Dendritic cell treated with granulocyte-macrophage colony-stimulating factor and Interleukin-4, amounts not matched to agents 40 ng/mL and 50 ng/mL, for 4 days (primary cell): Measurements from ENCODE around the gene NEMF.
"Not testable (repeated sequence)": the region's sequence is repeated elsewhere in the genome, so short reads cannot be mapped to it uniquely, and the experiment has no call there.

Source experiments
- H3K27ac Mint-ChIP-seq: one replicate; pipeline ENCODE4 v1.8.0; 2022; ENCODE audit warnings: mild to moderate bottlenecking, mixed read lengths
- H3K27me3 Mint-ChIP-seq: one replicate; pipeline ENCODE4 v1.8.0; 2022; ENCODE audit warnings: mild to moderate bottlenecking, mixed read lengths
- H3K36me3 Mint-ChIP-seq: one replicate; pipeline ENCODE4 v1.8.0; 2022; ENCODE audit warnings: low read depth, mixed read lengths
- H3K4me1 Mint-ChIP-seq: one replicate; pipeline ENCODE4 v1.8.0; 2022; ENCODE audit warnings: low read depth, mixed read lengths
- H3K4me3 Mint-ChIP-seq: one replicate; pipeline ENCODE4 v1.8.0; 2022; ENCODE audit warnings: mild to moderate bottlenecking, moderate library complexity, mixed read lengths
- H3K9me3 Mint-ChIP-seq: one replicate; pipeline ENCODE4 v1.8.0; 2022; ENCODE audit warnings: mixed read lengths
- intact Hi-C: fragments of 100-400 bp; cut with micrococcal nuclease; formaldehyde crosslinking; loops from one replicate; pipeline ENCODE4 v1.15.0; 2022

The NEMF gene

GRCh38 chr14:49828640-49829039 is 23.9 kb downstream of the NEMF start:
- H3K4me1 Mint-ChIP-seq, result no peaks in the 10 kb centered on the region
- peaks cover 99% of the 10 kb centered on the region for H3K36me3 Mint-ChIP-seq
- H3K27ac Mint-ChIP-seq, result no peak overlapping the region
- no peak overlapping the region for H3K4me3 Mint-ChIP-seq
- no peaks in the 10 kb centered on the region for H3K27me3 Mint-ChIP-seq
- H3K9me3 Mint-ChIP-seq, result no peaks in the 10 kb centered on the region
- intact Hi-C loops, result loop anchor here (5.0 kb wide), 1 partner anchor 41 kb away; no protein-coding TSS in a partner anchor

- Mint-ChIP-seq H3K27ac (no peak overlapping the region), H3K36me3 (peaks cover 88% of the 10 kb centered on the region), H3K27me3 (no peaks in the 10 kb centered on the region), H3K4me1 (peaks cover 11% of the 10 kb centered on the region), H3K9me3 (peaks cover 30% of the 10 kb centered on the region), H3K4me3 (no peak overlapping the region)
- intact Hi-C loops, result no loop called here
Observed at GRCh38 chr14:49820176-49820575, 32.4 kb downstream of the NEMF start.

GRCh38 chr14:49816844-49817243 is 35.7 kb downstream of the NEMF start:
- Mint-ChIP-seq H3K4me3 (no peak overlapping the region), H3K27me3 (no peaks in the 10 kb centered on the region)

GRCh38 chr14:49816118-49816517 is 36.5 kb downstream of the NEMF start:
- peaks cover 91% of the 10 kb centered on the region for H3K36me3 Mint-ChIP-seq
- H3K4me1 Mint-ChIP-seq, result peaks cover 11% of the 10 kb centered on the region
- peak overlapping the region; percentile 78 for H3K27ac Mint-ChIP-seq
- H3K9me3 Mint-ChIP-seq, result peaks cover 30% of the 10 kb centered on the region
- not testable (repeated sequence) for H3K27me3 Mint-ChIP-seq, H3K4me3 Mint-ChIP-seq
- intact Hi-C loops, result loop anchor here (10.0 kb wide), 1 partner anchor 1089 kb away; no protein-coding TSS in a partner anchor

More at GRCh38 chr14:49816844-49817243, 35.7 kb downstream of the NEMF start:
- intact Hi-C loops, result loop anchor here (10.0 kb wide), 1 partner anchor 1088 kb away; no protein-coding TSS in a partner anchor
- H3K27ac Mint-ChIP-seq, result peak overlapping the region; percentile 78
- H3K36me3 Mint-ChIP-seq, result peaks cover 86% of the 10 kb centered on the region
- H3K4me1 Mint-ChIP-seq, result peaks cover 11% of the 10 kb centered on the region
- peaks cover 30% of the 10 kb centered on the region for H3K9me3 Mint-ChIP-seq

GRCh38 chr14:49808780-49809179 is 43.8 kb downstream of the NEMF start:
- Mint-ChIP-seq H3K9me3 (no peaks in the 10 kb centered on the region), H3K27ac (no peak overlapping the region), H3K36me3 (peaks cover 99% of the 10 kb centered on the region), H3K27me3 (no peaks in the 10 kb centered on the region), H3K4me1 (no peaks in the 10 kb centered on the region), H3K4me3 (no peak overlapping the region)
- intact Hi-C loops, result no loop called here

GRCh38 chr14:49796025-49796424 is 56.6 kb downstream of the NEMF start:
- Mint-ChIP-seq H3K27ac (no peak overlapping the region), H3K36me3 (peaks cover 100% of the 10 kb centered on the region), H3K4me1 (no peaks in the 10 kb centered on the region), H3K27me3 (no peaks in the 10 kb centered on the region), H3K9me3 (no peaks in the 10 kb centered on the region), H3K4me3 (no peak overlapping the region)
- intact Hi-C loops, result no loop called here

- H3K36me3 Mint-ChIP-seq, result peaks cover 98% of the 10 kb centered on the region
- intact Hi-C loops, result no loop called here
- H3K4me1 Mint-ChIP-seq, result no peaks in the 10 kb centered on the region
- no peak overlapping the region for H3K27ac Mint-ChIP-seq
- no peaks in the 10 kb centered on the region for H3K9me3 Mint-ChIP-seq
- no peaks in the 10 kb centered on the region for H3K27me3 Mint-ChIP-seq
- no peak overlapping the region for H3K4me3 Mint-ChIP-seq
Observed at GRCh38 chr14:49792618-49793017, 60.0 kb downstream of the NEMF start.

- Mint-ChIP-seq H3K27ac (no peak overlapping the region), H3K4me1 (no peaks in the 10 kb centered on the region), H3K36me3 (peaks cover 88% of the 10 kb centered on the region), H3K4me3 (no peak overlapping the region), H3K9me3 (no peaks in the 10 kb centered on the region), H3K27me3 (no peaks in the 10 kb centered on the region)
- intact Hi-C loops, result loop anchor here (5.0 kb wide), 1 partner anchor 41 kb away; no protein-coding TSS in a partner anchor
Observed at GRCh38 chr14:49786315-49786714, 66.3 kb downstream of the NEMF start.

GRCh38 chr14:49783394-49784014 is 69.1 kb downstream of the NEMF start:
- Mint-ChIP-seq H3K36me3 (peaks cover 86% of the 10 kb centered on the region), H3K9me3 (no peaks in the 10 kb centered on the region), H3K4me1 (no peaks in the 10 kb centered on the region), H3K27ac (no peak overlapping the region), H3K27me3 (no peaks in the 10 kb centered on the region), H3K4me3 (no peak overlapping the region)
- intact Hi-C loops, result no loop called here

- intact Hi-C loops, result not testable (repeated sequence)
Observed at GRCh38 chr14:49781040-49781439, 71.5 kb downstream of the NEMF start.

GRCh38 chr14:49778421-49778820 is 74.2 kb downstream of the NEMF start:
- intact Hi-C loops, result no loop called here
- no peaks in the 10 kb centered on the region for H3K4me1 Mint-ChIP-seq
- no peak overlapping the region for H3K27ac Mint-ChIP-seq
- no peak overlapping the region for H3K4me3 Mint-ChIP-seq
- peaks cover 80% of the 10 kb centered on the region for H3K36me3 Mint-ChIP-seq
- no peaks in the 10 kb centered on the region for H3K9me3 Mint-ChIP-seq
- no peaks in the 10 kb centered on the region for H3K27me3 Mint-ChIP-seq

More at GRCh38 chr14:49781040-49781439, 71.5 kb downstream of the NEMF start:
- H3K4me3 Mint-ChIP-seq, H3K9me3 Mint-ChIP-seq, H3K4me1 Mint-ChIP-seq, H3K27ac Mint-ChIP-seq, H3K27me3 Mint-ChIP-seq: not testable (repeated sequence)
- peaks cover 85% of the 10 kb centered on the region for H3K36me3 Mint-ChIP-seq

- peaks cover 50% of the 10 kb centered on the region for H3K36me3 Mint-ChIP-seq
- intact Hi-C loops, result no loop called here
- no peaks in the 10 kb centered on the region for H3K27me3 Mint-ChIP-seq
- no peaks in the 10 kb centered on the region for H3K9me3 Mint-ChIP-seq
- H3K27ac Mint-ChIP-seq, result no peak overlapping the region
- peaks cover 25% of the 10 kb centered on the region for H3K4me1 Mint-ChIP-seq
- no peak overlapping the region for H3K4me3 Mint-ChIP-seq
Observed at GRCh38 chr14:49774106-49774505, 78.5 kb downstream of the NEMF start.

GRCh38 chr14:49771691-49772090 is 80.9 kb downstream of the NEMF start:
- H3K27ac Mint-ChIP-seq, H3K4me3 Mint-ChIP-seq, H3K27me3 Mint-ChIP-seq, intact Hi-C loops, H3K9me3 Mint-ChIP-seq: not testable (repeated sequence)
- Mint-ChIP-seq H3K36me3 (peaks cover 37% of the 10 kb centered on the region), H3K4me1 (peaks cover 31% of the 10 kb centered on the region)

GRCh38 chr14:49770212-49770817 is 82.3 kb downstream of the NEMF start:
- no peak overlapping the region for H3K4me3 Mint-ChIP-seq
- H3K27me3 Mint-ChIP-seq, result no peaks in the 10 kb centered on the region
- no peaks in the 10 kb centered on the region for H3K9me3 Mint-ChIP-seq
- peaks cover 26% of the 10 kb centered on the region for H3K36me3 Mint-ChIP-seq
- intact Hi-C loops, result no loop called here
- H3K4me1 Mint-ChIP-seq, result peaks cover 33% of the 10 kb centered on the region
- H3K27ac Mint-ChIP-seq, result no peak overlapping the region
